Measurements from ENCODE around the gene SPANXN2.

SPANXN2 gene

DNA sequence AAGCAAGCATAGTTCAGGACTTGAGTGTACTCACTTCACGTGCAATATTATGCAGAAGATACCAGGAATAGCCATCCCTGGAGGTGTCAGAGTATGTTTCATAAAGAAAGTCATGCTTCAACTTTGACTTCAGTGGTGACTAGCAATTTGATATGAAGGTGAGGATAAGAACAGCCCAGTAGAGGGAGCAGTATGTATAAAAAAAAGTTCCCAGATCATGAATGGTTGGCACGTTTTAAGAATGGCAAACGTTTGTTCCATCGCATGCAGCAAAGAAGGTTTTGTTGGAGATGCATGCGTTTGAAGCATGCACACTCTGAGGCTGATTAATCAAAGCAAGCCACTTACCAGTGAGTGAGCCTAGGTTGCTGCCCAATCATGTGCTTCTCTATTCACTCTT is 51.2 kb downstream of the SPANXN2 start:
- Histone ChIP-seq H3K9ac (ENCODE audit: low read length) (no peak overlapping the region), H3K4me1 (ENCODE audit: control insufficient read depth, low read depth, low read length) (no peaks in the 10 kb centered on the region), H3K27me3 (ENCODE audit: control insufficient read depth, insufficient read depth, low read length) (no peaks in the 10 kb centered on the region), H3K4me3 (ENCODE audit: low read length) (no peak overlapping the region), H3K36me3 (ENCODE audit: control insufficient read depth, low read depth, low read length) (no peaks in the 10 kb centered on the region), H3K27ac (ENCODE audit: low read length) (no peak overlapping the region), H3K9me3 (ENCODE audit: control insufficient read depth, low read depth, low read length) (peaks cover 47% of the 10 kb centered on the region)

DNA sequence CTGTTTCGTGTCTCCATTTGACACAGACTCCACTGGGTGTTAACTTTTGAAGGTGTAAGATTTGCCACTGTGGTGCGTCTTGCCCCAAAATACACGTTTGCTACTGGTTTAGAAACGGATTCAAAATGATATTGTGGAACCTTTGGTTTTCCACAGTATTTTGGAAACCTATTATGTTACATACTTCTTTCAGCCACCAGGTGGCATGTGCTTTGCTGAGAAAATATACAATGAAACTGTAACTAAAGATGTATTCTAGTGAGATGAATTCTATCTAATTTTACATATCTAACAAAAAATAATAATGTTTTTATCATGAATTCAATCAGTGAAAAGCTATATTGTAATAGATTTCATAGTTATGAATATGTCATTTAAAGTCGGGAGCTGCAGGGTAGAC is 56.2 kb downstream of the SPANXN2 start:
- peaks cover 32% of the 10 kb centered on the region for H3K9me3 ChIP-seq (ENCODE audit: control insufficient read depth, low read depth, low read length)
- no peaks in the 10 kb centered on the region for H3K36me3 ChIP-seq (ENCODE audit: control insufficient read depth, low read depth, low read length)
- no peak overlapping the region for H3K27ac ChIP-seq (ENCODE audit: low read length)
- H3K27me3 ChIP-seq (ENCODE audit: control insufficient read depth, insufficient read depth, low read length): no peaks in the 10 kb centered on the region
- no peak overlapping the region for H3K4me3 ChIP-seq (ENCODE audit: low read length)
- H3K9ac ChIP-seq (ENCODE audit: low read length): no peak overlapping the region
- no peaks in the 10 kb centered on the region for H3K4me1 ChIP-seq (ENCODE audit: control insufficient read depth, low read depth, low read length)

DNA sequence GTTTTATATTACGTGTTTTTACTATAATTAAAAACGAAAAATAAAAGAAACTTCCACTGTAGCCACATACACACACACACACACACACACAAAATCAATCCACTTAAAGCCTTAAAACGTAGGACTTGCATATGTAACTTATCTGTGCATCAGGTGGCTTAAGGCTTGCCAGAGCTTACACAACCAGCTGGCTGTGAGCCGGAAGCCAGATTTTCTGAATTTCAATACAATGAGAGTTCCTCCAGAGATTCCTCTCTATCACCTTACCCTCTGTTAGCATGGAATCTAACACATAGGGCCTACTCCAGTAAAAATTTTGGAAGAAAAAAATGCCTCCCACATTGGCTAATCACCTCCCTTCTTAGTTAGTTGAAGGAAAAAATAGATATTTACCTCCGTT is 56.8 kb downstream of the SPANXN2 start:
- Histone ChIP-seq H3K36me3 (ENCODE audit: control insufficient read depth, low read depth, low read length) (no peaks in the 10 kb centered on the region), H3K27me3 (ENCODE audit: control insufficient read depth, insufficient read depth, low read length) (no peaks in the 10 kb centered on the region)

More for the DNA sequence above, 56.8 kb downstream of the SPANXN2 start:
- no peak overlapping the region for H3K27ac ChIP-seq (ENCODE audit: low read length)
- no peak overlapping the region for H3K9ac ChIP-seq (ENCODE audit: low read length)
- H3K4me3 ChIP-seq (ENCODE audit: low read length): no peak overlapping the region
- peaks cover 32% of the 10 kb centered on the region for H3K9me3 ChIP-seq (ENCODE audit: control insufficient read depth, low read depth, low read length)
- H3K4me1 ChIP-seq (ENCODE audit: control insufficient read depth, low read depth, low read length): no peaks in the 10 kb centered on the region
